Muscle layer of duodenum (tissue), 2 donors: ENCODE data around the gene MC2R.

Experiments used
- H3K27ac ChIP-seq: one replicate; pipeline ENCODE4 v1.7.0; 2013; ENCODE audit warnings: mild to moderate bottlenecking, low read length
- H3K27me3 ChIP-seq: one replicate; pipeline ENCODE4 v1.7.0; 2013; ENCODE audit warnings: low read depth, mild to moderate bottlenecking, control low read depth, low read length
- H3K36me3 ChIP-seq, 2 donors: one replicate each; pipeline ENCODE4 v1.7.0; 2013; ENCODE audit warnings: low read length in 2 of 2, control low read depth in 1 of 2, mild to moderate bottlenecking in 1 of 2; ENCODE audit not compliant: insufficient read depth in 2 of 2, control insufficient read depth in 1 of 2
- H3K4me1 ChIP-seq, 2 donors: one replicate each; pipeline ENCODE4 v1.7.0; 2013; ENCODE audit warnings: low read length in 2 of 2, mild to moderate bottlenecking in 2 of 2, control low read depth in 1 of 2, moderate library complexity in 1 of 2; ENCODE audit not compliant: insufficient read depth in 2 of 2, control insufficient read depth in 1 of 2
- H3K4me3 ChIP-seq, 2 donors: one replicate each; pipeline ENCODE4 v1.7.0; 2013; ENCODE audit warnings: low read length in 2 of 2, low read depth in 1 of 2, mild to moderate bottlenecking in 1 of 2
- H3K9me3 ChIP-seq, 2 donors: one replicate each; pipeline ENCODE4 v1.7.0; 2013; ENCODE audit warnings: low read length in 2 of 2, control low read depth in 1 of 2, mild to moderate bottlenecking in 1 of 2; ENCODE audit not compliant: control insufficient read depth in 1 of 2
- donor health status: healthy.

The MC2R gene

DNA sequence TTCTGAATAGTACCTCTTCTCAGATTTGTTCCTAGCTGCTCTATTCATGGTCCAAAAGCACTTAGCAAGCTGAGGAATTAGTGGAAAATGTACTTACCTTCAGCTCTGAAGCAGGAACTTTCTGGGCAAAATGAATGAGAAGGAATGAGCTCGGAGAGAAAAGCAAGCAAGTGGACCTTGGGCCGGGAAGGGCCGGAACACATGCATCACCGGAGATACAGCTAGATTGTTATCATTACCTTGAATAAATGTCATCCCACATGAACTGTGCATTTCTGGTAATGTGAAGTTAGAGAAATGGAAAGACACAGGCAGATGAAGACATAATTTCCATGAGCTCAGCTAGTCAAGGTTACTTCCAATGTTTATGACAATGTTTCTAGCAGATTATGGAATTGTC lies at the start of gene MC2R:
Gene MC2R (minus strand): TSS at position 146 of the 400 bp plus-strand sequence. CDS start 30,018 bp downstream, outside the sequence.
- H3K27ac ChIP-seq = no peak within 1 kb of the TSS
- H3K36me3 ChIP-seq = no peaks in the 10 kb centered on the region
- peaks cover 0 to 5% of the 10 kb centered on the region in 2 donors for H3K4me1 ChIP-seq
- H3K4me3 ChIP-seq = no peak within 1 kb of the TSS
- no peaks in the 10 kb centered on the region for H3K27me3 ChIP-seq
- H3K9me3 ChIP-seq = no peaks in the 10 kb centered on the region

DNA sequence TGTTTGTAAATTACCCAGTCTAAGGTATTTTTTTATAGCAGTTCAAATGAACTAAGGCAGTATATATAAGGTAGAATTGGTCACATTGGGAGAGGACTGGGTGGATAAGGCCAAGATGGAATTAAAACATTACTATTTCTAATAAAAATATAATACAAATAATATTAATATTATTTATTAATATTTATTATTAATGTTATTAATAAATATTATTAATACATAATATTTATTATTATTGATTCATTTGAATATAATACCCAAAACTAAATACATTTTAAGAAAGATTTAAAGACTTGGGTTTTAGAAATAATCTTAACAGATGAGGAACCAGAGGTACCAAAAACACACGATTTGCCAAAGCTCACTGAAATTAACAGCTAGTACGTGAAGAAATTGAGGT lies 30.5 kb upstream of the MC2R start:
- Histone ChIP-seq H3K4me1 (no peaks in the 10 kb centered on the region), H3K36me3 (no peaks in the 10 kb centered on the region), H3K27me3 (no peaks in the 10 kb centered on the region), H3K27ac (no peak overlapping the region), H3K4me3 (no peak overlapping the region), H3K9me3 (no peaks in the 10 kb centered on the region)

DNA sequence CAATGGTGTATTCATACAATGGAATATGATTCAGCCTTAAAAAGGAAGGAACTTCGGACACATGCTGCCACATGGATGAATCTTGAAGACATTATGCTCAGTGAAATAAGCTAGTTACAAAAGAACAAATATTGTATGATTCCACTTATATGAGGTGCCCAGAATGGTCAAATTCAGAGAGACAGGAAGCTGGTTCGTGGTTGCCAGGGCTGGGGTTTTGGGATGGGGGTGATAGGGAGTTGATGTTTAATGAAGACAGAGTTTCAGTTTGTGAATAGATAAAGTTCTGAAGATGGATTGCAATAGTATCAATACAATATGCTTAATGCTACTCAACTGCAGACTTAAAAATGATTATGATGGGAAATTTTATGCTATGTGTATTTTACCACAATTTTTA lies 28.0 kb upstream of the MC2R start:
- no peak overlapping the region for H3K27ac ChIP-seq
- no peaks in the 10 kb centered on the region for H3K9me3 ChIP-seq
- H3K27me3 ChIP-seq = no peaks in the 10 kb centered on the region
- no peaks in the 10 kb centered on the region for H3K4me1 ChIP-seq
- H3K36me3 ChIP-seq = no peaks in the 10 kb centered on the region
- H3K4me3 ChIP-seq = no peak overlapping the region

DNA sequence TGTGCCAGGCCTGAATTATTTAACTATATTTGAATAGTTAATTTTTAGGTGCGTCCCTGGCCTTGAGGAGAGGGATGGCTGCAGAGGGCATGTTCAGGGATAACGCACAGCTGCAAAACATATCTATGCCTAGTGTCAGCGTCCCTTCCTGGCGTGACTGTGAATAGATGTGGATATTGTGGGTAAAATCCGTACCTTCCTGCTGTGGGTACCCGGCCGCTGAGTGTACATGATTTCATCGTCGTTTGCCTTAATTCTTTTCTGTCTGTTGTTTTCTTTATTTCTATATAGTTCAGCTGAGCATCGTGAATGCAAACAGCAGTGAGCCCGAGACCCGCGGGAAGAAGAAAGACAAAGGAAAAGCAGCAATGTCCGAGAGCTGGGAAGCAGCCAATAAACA lies 25.0 kb upstream of the MC2R start:
- H3K4me1 ChIP-seq = no peaks in the 10 kb centered on the region
- no peaks in the 10 kb centered on the region for H3K27me3 ChIP-seq
- no peaks in the 10 kb centered on the region for H3K9me3 ChIP-seq
- H3K27ac ChIP-seq = no peak overlapping the region
- H3K36me3 ChIP-seq = no peaks in the 10 kb centered on the region
- H3K4me3 ChIP-seq = no peak overlapping the region

DNA sequence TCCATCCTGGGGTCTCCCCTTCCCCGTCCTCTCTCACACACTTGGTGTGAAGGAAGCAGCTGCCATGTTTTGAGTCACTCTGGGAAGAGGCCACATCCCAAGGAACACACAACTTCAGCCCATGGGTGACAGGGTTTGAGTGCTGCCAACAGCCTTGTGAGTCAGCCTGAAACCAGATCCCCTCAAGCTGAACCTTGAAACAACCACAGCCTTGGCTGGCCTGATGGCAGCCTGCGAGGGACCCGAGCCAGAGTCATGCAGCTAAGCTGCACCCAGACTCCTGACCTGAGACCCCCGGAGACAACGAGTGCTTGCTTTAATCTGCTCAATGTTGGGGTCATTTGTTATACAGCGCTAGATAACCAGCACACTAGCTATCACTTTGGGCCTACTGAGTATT lies 19.3 kb upstream of the MC2R start:
- H3K4me1 ChIP-seq = no peaks in the 10 kb centered on the region
- H3K36me3 ChIP-seq = no peaks in the 10 kb centered on the region
- no peak overlapping the region for H3K27ac ChIP-seq
- H3K4me3 ChIP-seq = no peak overlapping the region
- H3K9me3 ChIP-seq = peaks cover 0 to 3% of the 10 kb centered on the region in 2 donors
- no peaks in the 10 kb centered on the region for H3K27me3 ChIP-seq

DNA sequence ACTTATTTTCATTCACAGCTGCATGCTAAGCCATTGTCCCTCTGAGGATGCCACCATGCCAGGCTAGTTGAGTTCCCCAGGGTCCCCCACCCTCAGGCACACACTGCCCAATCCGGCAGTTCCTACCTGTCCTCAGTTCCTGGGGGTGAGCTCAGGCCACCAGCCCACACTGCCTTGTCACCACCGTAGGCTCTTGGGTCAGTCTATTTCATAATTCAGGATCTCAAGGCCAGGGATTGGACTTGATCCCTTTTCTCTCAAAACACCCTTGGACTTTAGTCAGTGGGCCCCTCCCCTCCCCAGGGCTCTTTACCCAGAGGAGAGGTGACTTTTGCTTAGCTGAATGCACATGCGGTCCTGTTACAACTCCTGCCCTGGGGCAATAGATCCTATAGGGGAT lies 18.7 kb upstream of the MC2R start:
- H3K27ac ChIP-seq = no peak overlapping the region
- no peak overlapping the region for H3K4me3 ChIP-seq
- no peaks in the 10 kb centered on the region for H3K27me3 ChIP-seq
- peaks cover 0 to 9% of the 10 kb centered on the region in 2 donors for H3K9me3 ChIP-seq
- no peaks in the 10 kb centered on the region for H3K4me1 ChIP-seq
- H3K36me3 ChIP-seq = no peaks in the 10 kb centered on the region

DNA sequence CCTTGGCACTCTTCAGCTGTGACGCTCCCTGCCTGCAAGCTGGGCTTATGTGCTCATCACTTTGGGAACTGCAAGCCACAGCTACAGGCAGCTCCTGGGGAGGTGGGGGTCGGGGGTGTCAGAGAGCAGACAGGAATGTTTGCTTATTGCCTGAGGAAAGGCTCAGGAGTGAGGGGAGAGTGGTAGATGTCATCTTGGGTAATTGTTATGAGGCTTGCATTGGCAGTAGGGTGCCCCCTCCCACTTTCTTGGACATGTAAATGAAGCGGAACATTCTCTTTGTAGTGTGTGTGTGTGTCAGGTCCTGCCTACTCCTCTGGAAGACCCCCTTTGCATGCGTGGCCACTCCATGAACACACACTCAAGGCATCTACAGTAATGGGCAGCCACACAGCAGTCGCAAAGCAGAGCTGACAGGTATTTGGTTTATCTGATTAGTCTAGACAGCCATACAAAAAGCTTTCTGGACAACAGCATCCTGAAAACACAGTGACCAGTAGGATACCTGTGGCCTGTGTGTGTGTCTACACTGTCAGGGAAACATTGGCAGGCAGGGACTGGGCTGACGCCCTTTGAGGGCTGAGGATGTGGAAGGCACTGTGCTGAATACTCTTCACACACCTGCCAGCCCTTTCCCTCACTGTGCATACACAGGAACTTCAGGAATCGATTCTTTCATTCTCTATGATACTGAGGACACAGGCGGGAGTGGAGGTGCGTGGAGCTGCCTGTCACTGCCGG lies 17.1 kb upstream of the MC2R start:
- peaks cover 0 to 13% of the 10 kb centered on the region in 2 donors for H3K9me3 ChIP-seq
- no peak overlapping the region for H3K27ac ChIP-seq
- H3K4me1 ChIP-seq = no peaks in the 10 kb centered on the region

DNA sequence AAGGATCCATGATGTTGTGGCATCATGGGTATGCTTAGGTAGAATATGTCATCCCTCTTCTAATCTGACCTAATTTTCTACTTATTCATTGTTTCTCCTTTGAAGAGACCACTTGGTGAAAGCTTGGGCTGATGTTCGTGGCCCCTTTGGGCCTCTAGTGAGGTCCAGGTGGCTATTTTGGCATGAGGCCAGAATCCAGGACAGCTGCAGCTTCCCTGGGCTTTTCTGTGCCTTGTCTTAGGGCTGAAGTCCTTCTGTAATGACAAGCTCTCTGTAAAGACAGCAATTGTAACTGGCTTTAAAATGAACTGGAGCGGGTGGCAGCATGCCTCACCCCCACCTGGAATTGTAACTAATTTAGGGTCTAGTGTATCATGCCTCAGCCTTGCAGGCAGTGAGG lies 15.6 kb upstream of the MC2R start:
- Histone ChIP-seq H3K36me3 (no peaks in the 10 kb centered on the region), H3K27me3 (no peaks in the 10 kb centered on the region), H3K4me3 (no peak overlapping the region), H3K4me1 (no peaks in the 10 kb centered on the region), H3K9me3 (peaks cover 0 to 13% of the 10 kb centered on the region in 2 donors), H3K27ac (no peak overlapping the region)

More for the DNA sequence above, 17.1 kb upstream of the MC2R start:
- H3K36me3 ChIP-seq = no peaks in the 10 kb centered on the region
- no peaks in the 10 kb centered on the region for H3K27me3 ChIP-seq
- no peak overlapping the region for H3K4me3 ChIP-seq

DNA sequence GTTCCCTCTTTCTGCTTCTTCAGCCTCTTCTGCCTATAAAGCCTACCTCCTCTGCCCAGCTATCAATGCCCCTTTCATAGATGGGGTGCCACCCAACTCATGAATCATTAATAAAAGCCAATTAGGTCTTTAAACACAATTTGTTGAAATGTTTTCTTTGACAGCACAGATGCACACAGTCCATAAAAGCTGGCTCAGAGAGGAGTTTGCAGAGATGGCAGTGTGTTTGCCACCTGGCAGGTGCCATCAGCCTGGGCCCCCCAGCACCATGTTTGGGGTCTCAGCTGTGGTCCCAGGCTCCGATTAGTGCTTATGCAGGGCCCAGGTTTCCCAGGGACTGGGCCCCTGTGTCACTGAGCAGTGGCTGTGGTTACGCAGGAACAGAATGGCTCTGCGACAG lies 7.9 kb upstream of the MC2R start:
- H3K4me1 ChIP-seq = no peaks in the 10 kb centered on the region
- H3K9me3 ChIP-seq = no peaks in the 10 kb centered on the region
- no peaks in the 10 kb centered on the region for H3K36me3 ChIP-seq
- no peaks in the 10 kb centered on the region for H3K27me3 ChIP-seq
- no peak overlapping the region for H3K27ac ChIP-seq
- H3K4me3 ChIP-seq = no peak overlapping the region

DNA sequence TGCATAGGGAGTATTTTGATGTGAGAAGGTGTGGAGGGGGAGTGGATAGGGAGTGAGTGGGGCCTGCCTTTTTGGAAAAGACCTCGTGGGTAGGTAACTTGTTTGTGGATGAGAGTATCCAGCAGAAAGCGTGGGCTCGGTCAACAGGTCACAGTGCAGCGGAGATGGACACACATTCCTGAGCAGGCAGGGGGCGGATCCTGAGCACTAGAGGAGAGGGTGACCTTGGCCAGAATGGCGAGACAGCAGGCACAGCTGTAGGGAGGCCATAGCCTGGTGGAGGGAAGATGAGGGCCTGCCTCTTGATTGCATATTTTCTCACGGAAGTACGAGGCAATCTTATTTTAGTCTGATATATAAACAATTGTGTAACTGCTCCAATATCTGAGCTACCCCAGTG lies 3.6 kb upstream of the MC2R start:
- no peaks in the 10 kb centered on the region for H3K27me3 ChIP-seq
- no peak overlapping the region for H3K4me3 ChIP-seq
- H3K9me3 ChIP-seq = no peaks in the 10 kb centered on the region
- H3K27ac ChIP-seq = no peak overlapping the region
- H3K4me1 ChIP-seq = peaks cover 0 to 5% of the 10 kb centered on the region in 2 donors
- H3K36me3 ChIP-seq = no peaks in the 10 kb centered on the region

DNA sequence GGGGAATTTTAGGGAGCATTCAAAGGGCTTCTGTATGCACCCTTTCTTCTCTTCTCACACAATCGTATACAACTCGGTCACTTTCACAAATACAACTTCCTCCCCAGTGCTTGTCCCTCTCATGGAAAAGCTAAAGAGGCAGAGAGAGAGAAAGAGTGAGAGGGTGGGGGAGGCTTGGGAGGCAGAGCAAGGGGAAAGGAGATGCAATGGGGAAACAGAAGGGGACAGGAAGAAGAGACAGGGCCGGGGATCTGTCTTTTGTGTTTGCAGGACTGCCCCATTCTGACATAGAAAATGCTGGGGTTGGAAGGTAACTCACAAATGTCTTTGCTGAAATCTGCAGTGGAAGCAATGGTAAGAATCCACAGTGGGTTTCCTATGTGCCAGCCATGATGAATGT lies 2.1 kb upstream of the MC2R start:
- Histone ChIP-seq H3K27ac (no peak overlapping the region), H3K27me3 (no peaks in the 10 kb centered on the region), H3K4me1 (peaks cover 0 to 5% of the 10 kb centered on the region in 2 donors), H3K9me3 (no peaks in the 10 kb centered on the region), H3K4me3 (no peak overlapping the region), H3K36me3 (no peaks in the 10 kb centered on the region)

DNA sequence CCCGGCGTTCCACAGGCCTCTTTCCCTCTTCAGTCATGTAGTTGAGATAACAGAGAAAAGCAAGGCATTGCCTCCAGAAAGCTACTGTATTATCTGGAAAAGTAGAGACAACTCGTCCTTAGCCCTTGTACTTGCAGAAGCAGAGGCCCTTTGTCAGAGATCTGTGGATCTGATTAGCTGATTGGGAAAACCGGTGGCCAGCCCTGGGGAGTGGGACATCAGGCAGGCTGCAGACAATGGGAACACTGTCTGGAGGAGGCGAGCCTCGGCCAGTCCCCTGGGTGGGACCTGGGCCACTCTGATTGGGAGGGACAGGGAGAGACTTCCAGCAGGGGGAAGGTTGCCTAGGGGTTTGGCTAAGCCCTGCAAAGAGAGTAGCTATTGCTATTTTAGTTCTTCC lies 1.2 kb upstream of the MC2R start:
- no peaks in the 10 kb centered on the region for H3K36me3 ChIP-seq
- no peaks in the 10 kb centered on the region for H3K27me3 ChIP-seq
- no peak overlapping the region for H3K4me3 ChIP-seq
- no peak overlapping the region for H3K27ac ChIP-seq
- H3K9me3 ChIP-seq = no peaks in the 10 kb centered on the region
- peaks cover 0 to 5% of the 10 kb centered on the region in 2 donors for H3K4me1 ChIP-seq
